Measurements from ENCODE around the gene C5orf58. TPM values are rescaled to one million over a fixed set of nuclear protein-coding genes. Genes with fewer than 3 reads are reported as not detected.

C5orf58 gene
- total and polyA plus RNA-seq, 9 of the 15 experiments (the other 6 are each of a cell fraction or from before 2014, with no cell fraction given): 1.5 to 7.6 (median 5.3) TPM

DNA sequence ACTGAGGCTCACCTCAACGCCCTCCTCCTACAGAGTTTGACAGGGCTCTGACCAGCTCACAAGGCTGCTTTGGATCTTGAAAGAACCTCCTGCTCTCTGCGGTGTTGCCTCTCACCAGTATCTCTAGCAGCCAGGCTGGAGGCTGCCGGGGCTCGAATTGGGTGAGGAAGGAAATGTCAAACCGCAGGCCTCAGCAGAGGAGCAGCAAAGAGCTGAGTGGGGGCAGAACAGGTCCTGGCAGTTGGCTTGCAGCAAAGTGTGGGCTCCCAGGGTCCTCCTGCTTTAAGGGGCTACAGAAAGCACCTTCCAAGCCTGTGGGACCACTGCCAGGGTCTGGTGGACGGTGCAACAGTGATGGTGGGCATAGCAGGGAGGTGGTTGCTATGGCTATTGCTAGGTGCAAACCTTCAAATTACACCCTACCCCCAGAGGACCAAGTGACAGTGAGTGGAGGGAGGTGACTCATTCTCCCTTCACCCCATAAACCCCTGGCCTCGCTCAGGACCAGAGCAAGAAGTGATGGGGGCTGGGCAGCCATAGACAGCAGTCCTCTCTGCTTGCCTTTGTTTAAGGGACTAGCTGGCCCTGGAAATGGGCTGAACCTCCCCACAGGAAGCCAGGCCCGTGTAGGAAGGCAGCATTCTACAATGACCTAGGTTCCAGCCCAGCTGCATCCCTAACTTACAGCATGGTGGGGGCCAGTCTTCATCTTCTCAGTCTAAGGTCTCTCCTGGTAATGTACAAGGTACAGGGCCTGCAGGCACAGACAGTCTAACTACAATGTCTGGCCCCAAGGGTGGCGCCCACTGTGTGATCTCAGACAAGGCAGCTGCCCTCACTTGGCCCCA is 46.0 kb downstream of the C5orf58 start:
- intact Hi-C loops (cut with micrococcal nuclease): loop anchor here (2.0 kb wide), 1 partner anchor 28 kb away; no protein-coding TSS in a partner anchor
- H3K9me1 ChIP-seq (ENCODE audit: control insufficient read depth, insufficient read depth, low read length): no peaks in the 10 kb centered on the region
- H3K4me3 ChIP-seq: peak overlapping the region; percentile 16; the same call in 1 of the 2 replicates
- H3K27ac ChIP-seq (ENCODE audit: extremely low read depth, low read depth, low read length): peak overlapping the region; percentile 60
- ChIA-PET POLR2A (interaction anchor here (0.8 to 1.1 kb wide), 2 partner anchors 18 to 33 kb away, joined by 3 read pairs; no protein-coding TSS in a partner anchor), CTCF (ENCODE audit: low intra/inter-chr PET ratio) (no interaction called here)
- peak overlapping the region; percentile 28 for H2AFZ ChIP-seq (ENCODE audit: low read depth, low read length)
- H3K9me3 ChIP-seq (replicated peaks; ENCODE audit: control insufficient read depth, insufficient read depth, low read depth, low read length): no peaks in the 10 kb centered on the region
- peaks cover 7% of the 10 kb centered on the region; the same call in 2 of the 3 replicates for H3K36me3 ChIP-seq (ENCODE audit: control insufficient read depth, insufficient read depth, low read length)
- FAIRE-seq: peak; percentile 89
- peak; percentile 61 to 87 (median 66) for DNase-seq (ENCODE audit: extremely low read depth in 1 of 4, low spot score in 3 of 4)
- BruUV-seq (replicated peaks): no TSS peak
- in situ Hi-C loops (cut with MboI): no loop called here
- H3K27me3 ChIP-seq (ENCODE audit: control insufficient read depth in 2 of 2, insufficient read depth in 2 of 2, low read length in 2 of 2): no peaks in the 10 kb centered on the region
- no peaks in the 10 kb centered on the region; the same call in 1 of the 2 replicates for H4K20me1 ChIP-seq (replicated peaks; ENCODE audit: control insufficient read depth, insufficient read depth, low read length)
- peaks cover 8 to 38% of the 10 kb centered on the region in 2 experiments for H3K4me1 ChIP-seq (replicated peaks in 1 of 2; ENCODE audit: control insufficient read depth in 2 of 2, insufficient read depth in 2 of 2, low read length in 2 of 2)
- 5% methylated on average over 8 of the region's 9 CpGs for WGBS (ENCODE audit: insufficient coverage, low coverage, missing lambda C conversion rate)
- peak overlapping the region; percentile 67 for H3K4me2 ChIP-seq (ENCODE audit: insufficient read depth, low read length)
- ATAC-seq: peak; percentile 78
- no peaks in the 10 kb centered on the region for H3K79me2 ChIP-seq (ENCODE audit: control insufficient read depth, insufficient read depth, low read length)
- H3K9ac ChIP-seq (ENCODE audit: insufficient read depth in 1 of 2, low read depth in 2 of 2, low read length in 2 of 2): peak overlapping the region; percentile 28 to 37; a peak in 3 of 4 replicates
- TF ChIP-seq ZNF124 (CRISPR knock-in tag; IDR thresholded peaks at IDR 0.05) (no peak), ZBTB17 (CRISPR knock-in tag; IDR thresholded peaks at IDR 0.05) (peak; percentile 71), SMAD2 (IDR thresholded peaks at IDR 0.05; ENCODE audit: low read depth, low read length) (no peak), RUNX1 (IDR thresholded peaks at IDR 0.05; ENCODE audit: low read depth) (no peak; the same call in 1 of the 2 replicates), CBFB (CRISPR knock-in tag; IDR thresholded peaks at IDR 0.05) (peak; percentile 62; the same call in 1 of the 2 replicates), SP1 (CRISPR knock-in tag; IDR thresholded peaks at IDR 0.05) (peak; percentile 28; the same call in 1 of the 2 replicates), MAX (CRISPR knock-in tag; IDR thresholded peaks at IDR 0.05) (peak; percentile 75), FOXA3 (CRISPR knock-in tag; conservative IDR thresholded peaks at IDR 0.05 in 1 of 2, IDR thresholded peaks at IDR 0.05 in 1 of 2) (peak in 1 of 2 experiments; percentile 73; a peak in 1 of 4 replicates)
- TF ChIP-seq, protein P1, sequence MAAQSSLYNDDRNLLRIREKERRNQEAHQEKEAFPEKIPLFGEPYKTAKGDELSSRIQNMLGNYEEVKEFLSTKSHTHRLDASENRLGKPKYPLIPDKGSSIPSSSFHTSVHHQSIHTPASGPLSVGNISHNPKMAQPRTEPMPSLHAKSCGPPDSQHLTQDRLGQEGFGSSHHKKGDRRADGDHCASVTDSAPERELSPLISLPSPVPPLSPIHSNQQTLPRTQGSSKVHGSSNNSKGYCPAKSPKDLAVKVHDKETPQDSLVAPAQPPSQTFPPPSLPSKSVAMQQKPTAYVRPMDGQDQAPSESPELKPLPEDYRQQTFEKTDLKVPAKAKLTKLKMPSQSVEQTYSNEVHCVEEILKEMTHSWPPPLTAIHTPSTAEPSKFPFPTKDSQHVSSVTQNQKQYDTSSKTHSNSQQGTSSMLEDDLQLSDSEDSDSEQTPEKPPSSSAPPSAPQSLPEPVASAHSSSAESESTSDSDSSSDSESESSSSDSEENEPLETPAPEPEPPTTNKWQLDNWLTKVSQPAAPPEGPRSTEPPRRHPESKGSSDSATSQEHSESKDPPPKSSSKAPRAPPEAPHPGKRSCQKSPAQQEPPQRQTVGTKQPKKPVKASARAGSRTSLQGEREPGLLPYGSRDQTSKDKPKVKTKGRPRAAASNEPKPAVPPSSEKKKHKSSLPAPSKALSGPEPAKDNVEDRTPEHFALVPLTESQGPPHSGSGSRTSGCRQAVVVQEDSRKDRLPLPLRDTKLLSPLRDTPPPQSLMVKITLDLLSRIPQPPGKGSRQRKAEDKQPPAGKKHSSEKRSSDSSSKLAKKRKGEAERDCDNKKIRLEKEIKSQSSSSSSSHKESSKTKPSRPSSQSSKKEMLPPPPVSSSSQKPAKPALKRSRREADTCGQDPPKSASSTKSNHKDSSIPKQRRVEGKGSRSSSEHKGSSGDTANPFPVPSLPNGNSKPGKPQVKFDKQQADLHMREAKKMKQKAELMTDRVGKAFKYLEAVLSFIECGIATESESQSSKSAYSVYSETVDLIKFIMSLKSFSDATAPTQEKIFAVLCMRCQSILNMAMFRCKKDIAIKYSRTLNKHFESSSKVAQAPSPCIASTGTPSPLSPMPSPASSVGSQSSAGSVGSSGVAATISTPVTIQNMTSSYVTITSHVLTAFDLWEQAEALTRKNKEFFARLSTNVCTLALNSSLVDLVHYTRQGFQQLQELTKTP (IDR thresholded peaks at IDR 0.05; ENCODE audit: low read depth in 1 of 2, partially characterized antibody in 2 of 2): peak in 1 of 2 experiments; percentile 82
- TF ChIP-seq, protein P2, sequence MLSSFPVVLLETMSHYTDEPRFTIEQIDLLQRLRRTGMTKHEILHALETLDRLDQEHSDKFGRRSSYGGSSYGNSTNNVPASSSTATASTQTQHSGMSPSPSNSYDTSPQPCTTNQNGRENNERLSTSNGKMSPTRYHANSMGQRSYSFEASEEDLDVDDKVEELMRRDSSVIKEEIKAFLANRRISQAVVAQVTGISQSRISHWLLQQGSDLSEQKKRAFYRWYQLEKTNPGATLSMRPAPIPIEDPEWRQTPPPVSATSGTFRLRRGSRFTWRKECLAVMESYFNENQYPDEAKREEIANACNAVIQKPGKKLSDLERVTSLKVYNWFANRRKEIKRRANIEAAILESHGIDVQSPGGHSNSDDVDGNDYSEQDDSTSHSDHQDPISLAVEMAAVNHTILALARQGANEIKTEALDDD (IDR thresholded peaks at IDR 0.05): peak; percentile 85
